ENCODE results near the gene SRD5A1.

DNA sequence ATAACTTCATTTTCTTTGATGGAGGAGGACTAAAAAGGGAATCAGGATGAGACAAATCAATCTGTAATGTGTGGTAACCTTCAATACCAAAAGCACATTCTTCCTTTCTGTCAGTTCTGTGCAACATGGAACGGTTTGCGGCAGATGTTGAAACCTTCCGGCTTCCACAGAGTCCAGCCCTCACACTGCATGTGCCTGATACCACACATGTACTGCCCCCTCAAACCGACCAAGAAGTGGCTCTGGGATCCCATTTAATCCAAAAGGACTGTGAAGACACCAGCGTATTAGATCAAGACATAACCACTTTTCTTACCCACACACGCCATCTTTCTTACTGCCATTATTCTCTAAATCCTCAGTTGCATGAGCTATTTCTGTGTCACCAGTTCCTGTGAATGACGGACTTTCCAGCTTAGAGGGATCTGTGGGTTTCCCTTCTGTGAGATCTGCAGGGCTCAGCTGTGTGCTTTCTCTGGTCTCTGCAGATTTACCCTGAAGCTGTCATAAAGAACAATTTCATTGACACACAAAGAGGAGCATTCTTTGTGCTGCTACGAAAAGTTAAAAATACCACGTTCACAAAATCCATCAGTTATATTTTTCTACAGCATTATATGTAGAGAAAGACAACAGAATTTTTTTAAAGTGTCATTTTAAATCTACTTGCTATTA lies 26.2 kb upstream of the SRD5A1 start:
- TF ChIP-seq, protein P1, sequence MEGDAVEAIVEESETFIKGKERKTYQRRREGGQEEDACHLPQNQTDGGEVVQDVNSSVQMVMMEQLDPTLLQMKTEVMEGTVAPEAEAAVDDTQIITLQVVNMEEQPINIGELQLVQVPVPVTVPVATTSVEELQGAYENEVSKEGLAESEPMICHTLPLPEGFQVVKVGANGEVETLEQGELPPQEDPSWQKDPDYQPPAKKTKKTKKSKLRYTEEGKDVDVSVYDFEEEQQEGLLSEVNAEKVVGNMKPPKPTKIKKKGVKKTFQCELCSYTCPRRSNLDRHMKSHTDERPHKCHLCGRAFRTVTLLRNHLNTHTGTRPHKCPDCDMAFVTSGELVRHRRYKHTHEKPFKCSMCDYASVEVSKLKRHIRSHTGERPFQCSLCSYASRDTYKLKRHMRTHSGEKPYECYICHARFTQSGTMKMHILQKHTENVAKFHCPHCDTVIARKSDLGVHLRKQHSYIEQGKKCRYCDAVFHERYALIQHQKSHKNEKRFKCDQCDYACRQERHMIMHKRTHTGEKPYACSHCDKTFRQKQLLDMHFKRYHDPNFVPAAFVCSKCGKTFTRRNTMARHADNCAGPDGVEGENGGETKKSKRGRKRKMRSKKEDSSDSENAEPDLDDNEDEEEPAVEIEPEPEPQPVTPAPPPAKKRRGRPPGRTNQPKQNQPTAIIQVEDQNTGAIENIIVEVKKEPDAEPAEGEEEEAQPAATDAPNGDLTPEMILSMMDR (IDR thresholded peaks at IDR 0.05), result no peak
- no peak for TF ChIP-seq POLR2A (IDR thresholded peaks at IDR 0.05)
